ENCODE measurements around the gene PNPLA5.

GRCh38 chr22:43923631-43924464, 32.0 kb upstream of the PNPLA5 start, which contains the start of gene PNPLA3:
- TF ChIP-seq ISL1 (CRISPR knock-in tag; IDR thresholded peaks at IDR 0.05) (no peak), SNAI2 (CRISPR knock-in tag; IDR thresholded peaks at IDR 0.05) (no peak), GLIS3 (CRISPR knock-in tag; IDR thresholded peaks at IDR 0.05) (no peak), ZNF70 (CRISPR knock-in tag; IDR thresholded peaks at IDR 0.05) (no peak), ZFP3 (CRISPR knock-in tag; IDR thresholded peaks at IDR 0.05) (0 out of 2 replicates have a peak, but pooled peaks have one; percentile 15), BACH2 (CRISPR knock-in tag; IDR thresholded peaks at IDR 0.05; ENCODE audit: borderline replicate concordance) (no peak)

All from SK-N-SH treated with all-trans-retinoic acid at 6 μM for 48 hours (cell line).